ENCODE results near the gene CNOT4.
A peak's percentile ranks its signal among the peaks of the same experiment; 100 is the strongest.
"Not testable (repeated sequence)": the region's sequence is repeated elsewhere in the genome, so short reads cannot be mapped to it uniquely, and the experiment has no call there.

The CNOT4 gene

DNA sequence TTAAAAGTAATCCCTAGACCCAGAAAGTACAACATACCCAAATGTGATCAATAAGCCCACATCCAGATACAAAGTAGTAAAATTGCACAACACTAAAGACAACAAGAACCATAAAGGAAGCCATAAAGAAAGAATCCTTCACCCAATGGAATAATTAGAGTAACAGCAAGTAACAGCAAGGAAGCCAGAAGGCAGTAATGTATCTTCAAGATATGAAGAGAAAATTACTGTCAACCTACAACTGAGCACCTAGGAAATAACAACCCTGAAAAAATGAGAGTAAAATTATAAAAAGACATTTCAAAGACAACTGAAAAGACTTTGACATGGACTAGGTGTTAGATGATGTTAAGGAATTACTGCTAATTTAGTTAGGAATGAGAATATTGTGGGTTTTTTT is 60.5 kb downstream of the CNOT4 start:
- DNase-seq, result no peak

DNA sequence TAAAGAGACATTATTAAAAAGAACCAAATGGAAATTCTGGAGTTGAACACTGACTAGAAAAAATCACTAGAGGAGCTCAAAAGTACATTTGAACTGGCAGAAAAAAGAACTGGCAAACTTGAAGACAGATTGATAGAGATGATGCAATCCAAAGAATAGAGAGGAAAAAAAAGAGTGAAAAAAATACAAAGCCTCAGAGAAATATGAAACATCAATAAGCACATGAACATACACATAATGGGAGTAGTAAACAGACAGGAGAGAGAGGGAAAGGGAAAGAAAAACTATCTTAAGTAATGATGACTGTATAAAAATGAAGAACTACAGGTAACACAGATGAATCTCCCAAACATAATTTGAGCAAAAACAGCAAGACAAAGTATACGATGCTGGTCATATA is 61.1 kb downstream of the CNOT4 start:
- no peak for DNase-seq

DNA sequence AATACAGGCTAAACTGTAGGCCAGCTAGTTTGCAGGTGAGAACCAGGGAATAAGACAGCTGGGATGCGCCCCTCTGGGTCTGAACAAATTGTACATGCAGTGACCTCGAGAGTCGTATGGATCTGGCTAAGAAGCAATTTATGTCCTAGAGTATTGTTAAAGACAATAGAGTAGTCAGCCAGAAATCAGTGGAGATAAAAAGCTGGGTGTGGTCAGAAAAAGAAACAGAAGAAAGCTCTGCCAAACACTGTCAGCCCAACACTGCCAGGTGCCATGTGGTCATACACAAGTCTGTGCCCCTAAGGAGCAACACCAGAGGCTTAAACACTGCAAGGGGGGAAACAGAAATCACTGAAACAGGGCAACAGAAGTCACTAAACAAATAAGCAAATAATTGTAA is 62.2 kb downstream of the CNOT4 start:
- DNase-seq, result no peak

DNA sequence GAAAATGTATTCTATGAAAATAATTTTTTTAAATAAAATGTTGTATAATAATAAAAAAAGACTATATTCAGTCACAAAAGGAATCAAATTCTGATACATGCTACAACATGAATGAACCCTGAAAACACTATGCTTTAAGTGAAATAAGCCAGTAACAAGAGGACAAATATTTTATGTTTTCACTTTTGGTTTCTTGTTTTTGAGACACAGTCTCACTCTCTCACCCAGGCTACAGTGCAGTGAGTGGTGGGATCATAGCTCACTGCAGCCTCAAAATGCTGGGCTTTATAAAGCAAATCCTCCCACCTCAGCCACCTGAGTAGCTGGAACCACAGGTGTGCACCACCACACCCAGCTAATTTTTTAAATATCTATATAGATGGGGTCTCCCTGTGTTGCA is 64.2 kb downstream of the CNOT4 start:
- DNase-seq, result no peak

DNA sequence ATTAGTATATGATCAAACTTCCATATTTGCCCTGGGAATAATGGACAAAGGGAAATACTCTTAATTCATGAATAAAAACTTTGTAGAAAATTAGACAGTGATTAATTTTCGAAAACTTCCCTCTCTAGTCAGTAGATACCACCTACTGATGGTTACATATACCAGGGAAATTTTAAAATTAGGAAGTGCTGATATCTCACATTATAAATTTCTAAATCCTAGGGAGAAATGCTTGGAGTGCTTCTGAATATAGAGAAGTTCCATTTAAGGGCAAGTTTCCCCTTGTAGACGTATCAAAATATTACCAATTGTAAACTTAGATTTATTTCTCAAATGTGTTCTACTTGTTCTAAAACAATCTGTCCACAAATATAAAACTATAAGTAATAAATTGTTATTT is 64.6 kb downstream of the CNOT4 start:
- not testable (repeated sequence) for DNase-seq

DNA sequence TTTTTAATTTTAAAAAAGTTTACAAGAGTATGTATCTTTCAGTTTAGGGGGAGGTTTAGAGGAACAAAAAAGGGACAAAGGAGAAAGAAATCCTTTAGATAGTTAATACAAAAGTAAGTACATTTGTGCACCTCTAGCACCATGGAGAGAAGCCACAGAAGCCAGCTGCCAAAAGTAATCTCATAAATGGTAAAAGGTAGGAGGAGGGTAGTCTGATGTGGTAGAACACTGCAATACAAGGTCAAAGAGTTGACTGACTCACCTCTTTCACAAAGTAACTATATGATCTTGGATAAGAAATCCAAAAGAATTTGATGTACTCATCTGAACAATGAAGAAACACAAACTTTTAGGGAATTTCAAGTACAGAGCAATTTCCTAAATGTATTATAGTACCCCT is 68.1 kb downstream of the CNOT4 start:
- no peak for DNase-seq

DNA sequence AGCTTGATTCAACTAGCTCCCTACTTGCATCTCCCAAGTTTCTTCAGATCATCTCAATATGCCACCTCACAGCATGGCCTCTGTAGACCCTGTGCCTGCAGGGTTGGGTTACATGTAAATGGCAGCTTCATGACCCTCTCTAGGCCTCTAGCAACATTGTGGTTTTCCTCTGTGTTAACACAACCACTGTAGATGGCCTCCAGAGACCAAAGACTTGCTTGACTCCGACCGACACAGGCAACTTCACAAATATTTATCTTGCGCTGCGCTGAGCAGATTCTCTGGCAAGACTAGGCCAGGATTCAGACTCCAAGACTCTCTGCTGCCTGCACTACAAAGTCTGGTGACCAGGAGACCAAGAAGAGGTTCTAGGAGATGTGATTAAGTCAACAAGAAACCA is 75.9 kb downstream of the CNOT4 start:
- DNase-seq, result no peak

DNA sequence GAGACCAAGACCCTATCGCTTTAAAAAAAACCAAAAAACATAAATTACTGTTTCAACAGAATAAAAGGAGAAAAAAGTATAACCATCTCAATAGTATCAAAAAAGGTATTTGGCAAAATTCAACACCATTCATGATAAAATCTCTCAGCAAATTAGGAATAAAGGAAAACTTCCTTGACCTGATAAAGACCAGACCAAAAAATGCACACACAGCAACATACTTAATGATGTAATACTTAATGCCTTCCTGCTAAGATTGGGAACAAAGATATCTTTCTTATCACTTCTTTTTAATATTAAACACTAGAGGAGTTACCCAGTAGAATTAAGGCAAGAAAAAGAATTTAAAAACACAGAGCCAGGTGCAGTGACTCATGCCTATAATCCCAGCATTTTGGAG is 79.3 kb downstream of the CNOT4 start:
- DNase-seq, result no peak

DNA sequence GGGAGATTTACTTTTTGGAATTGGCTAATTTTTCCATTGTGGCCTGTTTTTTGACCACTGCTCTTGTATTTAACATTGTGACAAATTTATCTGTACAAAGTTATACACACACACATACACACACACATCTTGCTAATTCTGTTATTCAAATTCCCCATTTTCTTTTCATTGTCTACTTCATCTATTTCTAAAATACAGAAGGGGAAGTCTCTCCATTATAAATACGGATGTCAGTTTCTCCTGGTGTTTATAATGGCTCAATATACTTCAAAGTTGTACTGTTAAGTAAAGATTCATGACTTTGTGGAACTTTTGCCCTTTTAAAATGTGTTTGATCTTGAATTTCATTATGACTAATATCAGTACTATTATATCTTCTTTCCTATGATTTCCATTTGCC is 81.0 kb downstream of the CNOT4 start:
- DNase-seq, result no peak

DNA sequence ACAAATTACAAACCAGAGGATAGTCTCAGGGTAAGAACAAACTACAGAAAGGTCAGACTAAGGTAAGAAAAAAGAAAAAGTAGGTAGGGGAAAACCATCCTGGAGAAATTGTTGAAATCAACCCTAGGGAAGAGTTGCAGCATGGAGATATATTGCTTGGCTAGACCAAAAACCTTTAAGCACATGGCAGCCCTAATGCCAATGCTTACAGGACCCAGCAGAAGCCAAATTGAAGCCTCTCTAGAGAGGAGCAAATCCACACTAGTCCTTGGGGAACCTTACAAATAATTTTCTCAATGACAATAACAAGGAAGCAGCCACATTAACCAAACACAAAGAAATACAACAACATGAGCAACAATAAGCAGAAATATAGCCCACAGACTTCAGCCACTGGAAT is 81.9 kb downstream of the CNOT4 start:
- no peak for DNase-seq

DNA sequence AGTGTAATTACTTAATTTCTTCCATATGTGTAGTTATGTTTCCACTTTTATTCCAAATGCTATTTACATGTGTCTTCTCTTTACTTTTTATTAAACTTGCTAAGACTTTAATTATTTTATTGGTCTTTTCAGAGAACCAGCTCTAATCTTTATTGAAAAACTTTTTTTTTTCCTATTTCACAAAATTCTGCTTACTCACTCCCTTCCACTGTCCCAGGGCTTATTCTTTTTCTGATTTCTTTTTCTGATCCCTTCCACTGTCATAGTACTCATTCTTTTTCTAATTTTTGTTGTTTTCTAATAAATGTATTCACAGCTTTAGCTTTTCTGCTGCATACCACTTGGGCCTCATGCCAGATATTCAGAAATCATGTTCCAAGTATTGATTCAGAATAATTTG is 82.7 kb downstream of the CNOT4 start:
- no peak for DNase-seq

DNA sequence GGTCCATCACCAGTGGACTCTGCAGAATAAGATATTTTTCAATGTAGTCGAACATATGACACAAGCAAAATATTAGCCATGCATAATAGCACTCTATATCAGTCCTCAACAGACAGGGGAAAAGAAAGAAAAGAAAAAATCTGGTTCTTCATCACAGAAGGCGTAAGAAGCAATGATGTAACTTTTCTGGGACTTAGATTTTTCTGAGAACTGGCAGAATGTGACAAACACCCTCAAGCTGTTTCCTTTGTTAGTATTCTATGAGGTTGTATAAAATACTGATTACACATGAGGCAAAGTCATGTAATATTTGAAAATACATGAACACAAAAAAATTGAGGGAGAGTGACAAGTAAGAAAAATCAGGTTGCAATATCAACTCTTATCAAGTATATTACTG is 84.9 kb downstream of the CNOT4 start:
- DNase-seq, result no peak

DNA sequence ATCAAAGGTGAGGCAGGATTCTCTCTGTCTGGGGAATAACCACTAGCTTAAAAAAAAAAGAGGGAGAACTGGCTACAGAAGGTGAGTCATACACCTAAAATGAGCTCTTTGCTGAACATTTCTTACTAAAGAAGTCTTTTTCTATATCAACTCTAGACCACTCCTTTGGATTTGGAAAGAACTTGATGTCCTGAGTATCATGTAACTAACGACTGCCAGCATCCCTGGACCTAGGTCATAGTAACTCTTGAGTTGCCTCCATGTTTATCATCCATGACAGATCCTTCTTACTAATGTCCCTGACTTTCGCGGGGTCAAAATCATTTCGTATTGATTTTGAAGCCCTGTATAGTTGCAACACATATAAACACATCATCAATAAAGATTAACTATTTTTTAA is 89.1 kb downstream of the CNOT4 start:
- DNase-seq, result no peak

DNA sequence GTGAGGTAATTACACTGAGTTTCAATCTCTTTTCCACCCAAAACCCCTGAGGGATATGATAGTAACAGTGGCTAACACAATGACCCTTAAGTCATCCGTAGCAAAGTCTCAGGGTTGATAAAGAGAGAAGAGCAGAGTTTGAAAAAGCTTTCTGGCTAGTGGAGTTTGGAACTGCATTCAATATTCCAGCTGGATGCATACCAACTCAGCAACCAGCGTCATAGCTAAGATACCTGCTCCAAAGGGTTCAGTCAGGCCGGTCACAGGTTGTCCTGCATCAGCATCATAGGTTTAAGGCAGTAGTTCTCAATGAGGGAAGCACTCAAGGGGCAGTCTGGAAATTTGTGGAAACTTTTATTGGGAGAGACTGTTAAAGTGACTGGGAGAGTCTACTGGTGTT is 93.5 kb downstream of the CNOT4 start:
- DNase-seq, result no peak

DNA sequence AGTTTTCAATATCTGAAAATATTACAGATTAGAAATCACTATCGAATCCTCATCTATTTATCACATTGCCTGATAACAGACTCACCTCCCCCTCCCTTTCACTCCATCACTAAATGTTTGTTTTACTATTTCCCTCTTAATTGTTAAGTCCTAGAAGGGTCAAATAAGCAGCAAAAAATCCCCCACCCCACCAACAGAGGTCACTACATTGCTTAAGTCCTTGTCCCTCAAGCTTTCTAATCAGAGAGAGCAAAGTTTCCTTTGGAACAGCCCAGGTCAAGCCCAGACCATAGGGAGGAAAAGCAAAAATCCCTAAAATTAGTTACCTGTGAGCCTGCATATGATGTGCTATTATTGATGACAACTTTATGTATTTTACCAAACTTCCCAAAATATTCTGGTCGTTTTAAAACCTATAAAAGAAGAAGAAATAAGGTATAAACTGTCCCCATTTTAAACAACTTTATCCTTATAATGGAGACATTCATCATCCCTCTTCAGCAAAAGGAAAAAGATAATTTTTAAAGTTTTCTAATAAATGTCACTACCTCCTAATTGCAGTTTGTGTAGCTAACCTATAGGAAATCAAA is 95.0 kb downstream of the CNOT4 start:
- DNase-seq, result peak; percentile 27

DNA sequence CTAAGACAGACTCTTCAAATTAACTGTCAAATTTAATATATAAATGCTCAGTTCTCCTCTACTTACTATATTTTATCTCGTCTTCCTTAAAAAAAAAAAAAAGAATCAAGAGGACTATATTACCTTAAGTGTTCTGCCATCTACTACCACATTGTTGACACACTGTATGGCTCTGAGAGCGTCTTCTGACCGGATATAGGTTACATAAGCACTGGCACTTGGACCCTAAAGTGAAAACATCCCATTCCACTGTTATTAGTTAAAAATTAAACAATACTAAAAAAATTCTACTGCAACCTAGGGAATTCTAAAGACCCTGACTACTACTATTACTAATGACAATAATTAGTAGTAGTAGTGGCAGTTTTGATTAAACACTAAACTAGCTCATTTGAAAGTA is 95.7 kb downstream of the CNOT4 start:
- no peak for DNase-seq

DNA sequence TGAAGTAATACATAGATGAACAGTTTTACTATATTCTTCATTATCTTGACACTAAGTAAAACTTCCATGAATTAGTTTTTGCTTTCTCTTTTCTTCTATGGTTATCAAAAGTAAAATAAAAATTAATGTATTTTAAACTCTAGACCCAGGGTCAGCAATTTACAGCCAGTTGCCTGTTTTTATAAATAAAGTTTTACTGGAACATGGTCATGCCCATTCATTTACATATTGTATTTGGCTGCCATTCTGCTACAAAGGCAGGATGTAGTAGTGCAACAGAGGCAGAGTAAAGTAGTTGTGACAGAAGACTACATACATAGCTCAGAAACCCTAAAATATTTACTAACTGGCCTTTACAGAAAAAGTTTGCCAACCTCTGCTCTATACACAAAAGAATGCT is 98.8 kb downstream of the CNOT4 start:
- DNase-seq, result no peak

DNA sequence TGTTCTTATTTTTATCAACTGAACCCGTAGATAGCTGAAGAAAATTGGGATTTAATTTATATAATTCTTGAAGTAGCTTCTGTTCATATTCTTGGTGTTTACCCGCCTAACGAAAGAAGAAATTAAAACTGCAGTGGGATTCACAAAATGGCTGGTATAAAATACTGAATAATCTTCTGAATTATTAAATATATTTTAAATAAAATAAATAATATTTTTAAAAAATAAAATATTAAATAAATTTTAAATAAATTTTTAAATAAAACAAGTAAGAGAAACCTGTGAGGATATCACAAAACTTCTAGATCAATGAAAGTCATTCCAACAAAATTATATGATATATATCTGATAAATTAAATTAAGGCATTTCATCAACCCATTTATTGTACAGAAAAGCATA is 99.4 kb downstream of the CNOT4 start:
- no peak for DNase-seq

DNA sequence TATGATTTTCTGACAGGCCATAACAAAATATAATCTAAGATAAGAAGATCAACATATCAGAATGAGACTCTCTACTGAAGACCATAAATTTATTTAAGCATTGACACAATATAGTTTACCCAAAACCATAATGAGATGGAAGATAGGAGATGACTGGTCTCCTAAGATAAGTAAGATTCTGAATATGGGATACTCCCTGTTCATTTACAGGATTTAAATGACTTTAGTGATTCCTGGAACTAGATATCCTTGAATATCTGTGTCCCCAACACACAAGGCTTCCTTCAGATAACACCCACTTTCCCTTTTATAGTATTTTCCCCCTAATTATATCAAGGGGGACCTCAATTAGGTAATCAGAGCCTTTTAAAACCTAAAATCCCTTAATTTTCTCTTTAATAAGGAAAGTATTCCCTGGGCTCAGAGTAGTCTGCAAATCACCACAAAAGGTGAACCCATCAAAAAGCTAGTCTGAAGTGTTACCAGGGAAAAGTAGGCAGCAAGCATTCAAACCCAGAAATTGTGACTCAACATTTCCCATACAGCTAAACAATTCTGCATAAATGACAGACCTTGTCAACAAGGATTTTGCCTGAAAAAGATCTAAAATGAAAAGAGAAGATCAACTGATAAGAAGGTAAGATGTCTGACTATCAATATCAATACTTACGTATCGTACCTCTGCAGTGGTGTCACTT is 99.9 kb downstream of the CNOT4 start:
- no peak for DNase-seq

DNA sequence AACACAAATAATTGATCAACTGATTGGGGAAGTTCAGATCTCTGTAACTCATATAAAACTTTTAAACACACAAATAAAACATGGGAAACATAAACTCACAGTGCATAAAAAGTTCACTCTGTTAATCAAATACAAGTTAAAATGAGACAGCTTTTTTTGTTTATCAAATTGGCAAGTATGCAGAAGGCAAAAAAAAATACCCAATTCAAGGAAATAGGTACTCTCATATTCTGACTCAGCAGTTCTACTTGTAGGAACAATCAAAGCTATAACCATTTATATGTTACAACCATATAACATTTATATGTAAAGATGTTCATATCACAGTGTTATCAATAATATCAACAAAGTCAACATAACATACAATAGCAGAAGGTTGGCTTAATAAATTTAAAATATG is 102.0 kb downstream of the CNOT4 start:
- no peak for DNase-seq

DNA sequence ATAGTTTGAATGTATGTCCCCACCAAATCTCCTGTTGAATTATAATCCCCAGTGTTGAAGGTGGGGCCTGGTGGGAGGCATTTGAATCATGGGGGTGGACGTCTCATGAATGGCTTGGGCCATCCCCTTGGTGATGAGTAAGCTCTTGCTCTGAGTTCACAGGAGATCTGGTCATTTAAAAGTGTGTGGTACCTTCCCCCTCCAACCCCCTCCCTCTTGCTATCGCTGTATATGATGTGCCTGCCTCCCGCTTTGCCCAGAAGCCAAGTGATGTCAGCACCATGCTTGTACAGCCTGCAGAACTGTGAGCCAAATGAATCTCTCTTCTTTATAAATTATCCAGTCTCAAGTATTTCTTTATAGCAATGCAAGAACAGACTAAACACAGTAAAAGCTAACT is 103.0 kb downstream of the CNOT4 start:
- no peak for DNase-seq

DNA sequence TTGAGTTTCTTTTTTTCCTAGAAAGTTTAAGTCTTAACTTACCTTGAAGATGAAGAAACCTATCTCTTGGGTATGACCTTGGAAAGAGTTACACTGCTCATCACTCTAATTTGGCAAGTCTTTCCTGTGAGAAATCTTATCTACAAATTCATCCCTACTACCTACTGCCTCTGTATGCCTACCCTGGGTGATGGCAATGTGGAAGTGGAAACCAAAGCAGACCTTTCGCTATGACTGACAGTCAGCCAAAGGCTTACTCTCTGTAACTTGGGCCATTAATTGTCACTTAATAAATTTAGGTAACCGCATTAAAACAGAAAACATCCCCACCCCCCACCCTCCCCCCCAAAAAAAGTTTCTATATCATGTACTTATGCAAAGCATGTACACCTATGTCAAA is 103.9 kb downstream of the CNOT4 start:
- DNase-seq, result no peak

DNA sequence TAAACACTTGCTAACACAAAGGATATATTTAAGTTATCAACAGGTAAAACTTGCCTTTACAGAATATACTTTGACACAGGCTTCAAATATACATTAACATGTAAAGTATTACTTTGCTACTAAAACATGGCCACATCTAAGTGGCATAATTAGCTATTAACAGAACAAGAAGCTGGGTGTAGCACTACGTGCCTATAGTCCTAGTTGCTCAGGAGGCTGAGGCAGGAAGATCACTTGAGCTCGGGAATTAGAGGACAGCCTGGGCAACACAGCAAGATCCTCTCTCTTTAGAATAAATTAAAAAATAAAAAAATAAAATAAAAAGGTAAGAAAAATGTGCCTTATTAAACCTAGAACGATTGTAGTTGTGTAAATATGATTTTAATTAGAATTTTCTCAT is 106.6 kb downstream of the CNOT4 start:
- DNase-seq, result no peak

DNA sequence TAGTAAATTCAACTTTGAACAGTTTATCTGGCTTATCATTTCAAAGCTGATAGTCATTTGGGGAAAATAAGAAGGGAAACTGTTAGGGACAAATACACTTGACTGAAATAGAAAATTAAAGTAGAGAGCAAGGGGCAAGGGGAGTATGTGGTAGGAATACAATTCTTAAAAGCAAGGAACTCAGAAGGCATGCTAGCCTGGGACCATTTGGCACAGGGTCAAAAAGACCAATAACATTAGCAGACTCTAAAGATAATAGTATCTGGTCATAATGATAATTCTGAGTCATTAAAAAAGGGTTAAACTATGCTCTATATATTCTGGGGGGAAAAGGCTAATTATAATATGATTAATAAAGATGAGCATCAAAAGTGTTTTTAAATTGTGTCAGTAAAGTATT is 112.2 kb downstream of the CNOT4 start:
- no peak for DNase-seq

DNA sequence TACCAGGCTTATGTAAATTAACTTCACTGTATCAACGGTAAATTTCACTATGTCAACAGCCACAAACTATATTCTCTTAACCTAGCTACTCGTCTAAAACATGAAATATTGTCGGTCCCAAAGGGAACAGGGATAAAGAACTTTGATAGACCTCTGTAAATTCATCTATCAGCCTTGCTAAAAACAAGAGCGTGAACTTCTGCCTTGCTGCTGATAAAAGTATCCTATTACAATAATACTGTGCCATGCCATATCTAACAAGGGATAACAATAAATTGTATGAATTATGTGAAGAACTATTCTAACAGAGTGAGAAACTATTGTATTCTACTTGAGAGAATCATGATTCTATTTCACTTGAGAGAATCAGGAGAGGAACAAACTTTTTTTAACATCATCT is 117.2 kb downstream of the CNOT4 start:
- DNase-seq, result no peak
